GM19239 (cell line): ENCODE measurements around the gene PLA2G4A.

ENCODE experiments used
- DNase-seq: peaks from one replicate; pipeline ENCODE4 v3.0.0; 2011; ENCODE audit warnings: low spot score; ENCODE audit not compliant: insufficient read length
- FAIRE-seq: peaks from 2 replicates; lab custom pipeline; 2011; peaks lifted over from hg19 to GRCh38; lab: Jason Lieb, UNC

Gene PLA2G4A

DNA sequence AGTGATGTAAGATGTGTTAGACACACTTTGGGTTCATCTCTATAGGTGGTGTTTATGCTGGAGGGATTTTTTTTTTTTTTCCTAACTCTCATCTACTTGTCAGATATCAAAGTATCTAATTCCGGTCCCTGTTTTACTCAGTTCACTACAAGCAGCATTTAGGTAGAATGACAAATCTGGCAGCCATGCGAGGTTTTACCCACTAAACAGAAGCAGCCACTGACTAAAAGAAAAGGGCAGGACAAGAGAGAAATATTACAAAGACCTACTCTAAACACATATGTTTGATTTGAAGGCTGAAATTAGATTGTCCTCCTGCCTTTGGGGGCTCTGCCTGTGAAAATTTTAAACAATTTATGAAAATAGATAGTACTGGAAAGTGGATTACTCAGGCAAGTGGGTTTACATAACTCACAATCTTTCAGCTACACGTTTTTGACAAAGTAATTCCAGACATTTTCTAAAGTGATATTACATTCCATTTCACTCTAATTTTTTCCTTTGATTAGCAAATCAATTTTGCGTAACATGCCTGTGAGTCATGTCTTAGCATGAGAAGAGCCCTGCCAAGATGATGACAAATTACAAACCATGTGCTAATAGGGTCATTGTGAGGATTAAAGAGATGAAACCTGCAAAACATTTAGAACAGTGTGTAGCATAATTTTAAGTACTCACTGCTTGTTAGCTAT lies 172.6 kb downstream of the PLA2G4A start:
- no peak for DNase-seq
- no peak for FAIRE-seq

DNA sequence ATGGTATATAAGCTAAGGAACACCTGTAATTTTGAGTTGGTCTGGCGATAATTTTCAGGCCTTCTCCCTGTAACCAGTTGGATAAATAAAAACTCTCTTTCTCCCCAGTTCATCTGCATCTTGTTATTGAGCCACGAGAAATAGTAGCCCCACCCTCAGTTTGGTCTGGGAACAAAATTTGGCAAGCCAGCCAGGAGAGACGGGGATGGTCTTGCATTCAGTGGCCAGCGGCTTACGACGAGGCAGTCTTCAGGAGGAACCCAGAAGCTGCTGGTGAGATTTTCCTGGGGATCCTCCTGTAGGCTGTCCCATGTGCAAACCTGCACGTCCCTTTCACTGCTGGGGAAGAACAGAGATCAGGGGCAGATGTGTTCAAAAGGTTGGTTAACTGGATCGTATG lies 174.6 kb downstream of the PLA2G4A start:
- no peak for FAIRE-seq
- DNase-seq, result no peak

DNA sequence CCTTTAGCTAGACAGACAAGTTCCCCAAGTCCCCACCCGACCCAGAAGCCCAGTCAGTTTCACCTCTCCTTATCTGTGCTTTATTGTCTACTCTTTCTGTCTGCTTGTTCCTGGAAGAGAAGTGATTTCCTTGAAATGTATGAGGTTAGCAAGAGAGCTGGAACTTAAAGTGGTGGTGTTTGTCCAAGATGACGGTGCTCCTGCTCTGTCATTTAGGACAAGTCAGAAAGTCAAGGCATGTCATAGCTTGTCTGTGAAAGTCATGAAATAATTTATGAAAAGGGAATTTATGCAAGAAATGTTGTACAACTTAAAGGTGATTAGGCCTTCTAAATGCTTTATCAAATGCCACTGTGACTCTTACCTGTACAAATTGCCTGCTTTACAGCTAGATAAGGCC lies 178.1 kb downstream of the PLA2G4A start:
- DNase-seq, result no peak
- no peak for FAIRE-seq

DNA sequence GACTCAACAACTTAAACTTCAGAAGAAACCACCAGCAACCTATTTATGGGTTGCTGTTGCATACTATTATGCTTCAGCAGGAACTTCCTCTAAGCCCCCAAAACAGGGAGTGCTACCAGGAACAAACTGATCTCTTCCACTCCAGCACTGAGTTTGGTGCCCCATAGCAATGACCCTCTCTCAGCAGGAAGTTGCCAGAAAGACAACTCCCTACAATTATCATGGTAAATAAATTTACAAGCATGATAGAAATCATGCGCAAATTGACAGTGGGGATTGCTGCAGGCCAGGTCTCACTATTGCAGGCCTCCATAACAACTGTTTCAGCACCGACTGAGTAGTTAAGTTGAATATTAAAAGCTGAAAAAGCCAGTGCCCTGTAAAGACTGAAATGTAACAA lies 180.6 kb downstream of the PLA2G4A start:
- FAIRE-seq (no peak), DNase-seq (no peak)

DNA sequence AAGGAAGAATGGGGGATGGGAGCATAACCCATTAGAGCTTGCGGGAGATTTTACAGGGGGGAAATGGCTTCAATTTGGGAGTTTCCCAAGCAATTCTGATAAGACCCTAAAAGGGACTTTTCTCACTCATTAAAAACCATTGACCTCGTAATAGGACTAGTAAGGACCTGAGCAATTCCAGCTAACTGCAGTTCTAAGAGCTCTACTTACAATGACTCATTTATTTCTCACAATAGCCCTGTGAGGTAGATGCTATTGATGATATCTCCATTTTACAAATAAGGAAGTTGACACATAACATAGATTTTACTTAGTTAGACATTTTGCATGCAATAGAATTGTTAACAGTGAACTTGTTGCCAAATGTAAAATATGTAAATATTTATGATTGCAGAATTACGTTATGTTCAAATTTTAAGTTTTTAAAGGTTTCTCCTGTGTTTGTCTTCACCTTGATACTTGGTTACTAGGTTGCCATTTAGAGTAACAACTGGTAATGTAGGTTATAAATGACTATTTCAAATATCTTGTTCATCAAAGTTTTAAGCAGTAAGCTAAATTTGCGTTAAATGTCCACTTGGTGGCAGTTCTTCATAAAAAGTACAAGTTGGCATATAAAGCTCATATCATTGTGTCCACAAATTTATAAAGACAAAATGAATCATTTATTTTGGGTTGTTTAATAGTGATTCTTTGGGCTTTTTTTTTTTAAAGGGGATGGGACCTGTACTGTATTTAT lies 182.0 kb downstream of the PLA2G4A start:
- no peak for FAIRE-seq

DNA sequence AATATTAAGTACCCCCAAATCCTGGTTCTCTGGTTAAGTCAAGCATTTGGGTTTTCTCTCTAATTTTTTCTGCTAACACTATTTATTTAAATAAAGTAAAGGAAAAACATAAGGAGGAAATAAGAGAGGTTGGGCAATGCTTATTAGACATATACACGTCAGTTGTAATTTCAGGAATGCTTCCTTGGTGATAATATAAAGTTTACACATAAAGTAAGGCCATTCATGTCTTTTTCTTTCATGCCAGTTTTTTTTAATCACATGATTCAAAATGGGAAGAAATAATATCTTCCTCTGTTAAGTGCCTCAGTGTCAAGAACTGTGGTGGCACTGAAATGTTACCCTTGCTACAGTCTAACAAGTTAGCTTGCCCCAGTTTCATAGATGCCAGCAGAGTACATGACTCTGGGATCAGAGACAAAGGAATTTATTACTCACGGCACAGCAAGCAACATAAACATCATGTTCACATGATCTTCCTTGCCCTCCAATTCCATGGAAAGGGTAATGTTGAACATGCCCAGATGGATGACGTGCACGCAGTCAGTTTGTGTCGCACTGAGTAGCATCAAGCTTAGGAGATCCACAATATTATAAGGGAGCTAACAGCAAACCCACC lies 184.9 kb downstream of the PLA2G4A start:
- no peak for FAIRE-seq

More for the DNA sequence above, 182.0 kb downstream of the PLA2G4A start:
- no peak for DNase-seq

DNA sequence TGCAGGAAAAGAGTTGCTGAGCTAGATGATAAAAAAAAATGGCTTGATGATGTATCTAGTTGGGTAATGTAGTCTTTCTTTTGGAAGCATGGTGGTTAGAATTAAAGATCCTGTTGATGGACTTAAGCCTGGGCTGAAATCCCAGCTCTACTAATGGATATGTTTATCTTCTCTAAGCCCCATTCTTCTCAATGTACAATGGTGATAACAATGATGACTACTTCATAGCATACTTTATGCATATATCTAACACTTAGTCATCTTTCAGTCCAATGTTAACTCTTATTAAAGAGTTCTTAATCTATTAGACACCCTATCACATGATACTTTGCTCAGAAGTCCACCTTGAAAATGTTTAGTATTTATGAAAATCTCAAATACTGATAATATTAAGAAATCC lies 189.5 kb downstream of the PLA2G4A start:
- FAIRE-seq (no peak), DNase-seq (no peak)

More for the DNA sequence above, 184.9 kb downstream of the PLA2G4A start:
- no peak for DNase-seq

DNA sequence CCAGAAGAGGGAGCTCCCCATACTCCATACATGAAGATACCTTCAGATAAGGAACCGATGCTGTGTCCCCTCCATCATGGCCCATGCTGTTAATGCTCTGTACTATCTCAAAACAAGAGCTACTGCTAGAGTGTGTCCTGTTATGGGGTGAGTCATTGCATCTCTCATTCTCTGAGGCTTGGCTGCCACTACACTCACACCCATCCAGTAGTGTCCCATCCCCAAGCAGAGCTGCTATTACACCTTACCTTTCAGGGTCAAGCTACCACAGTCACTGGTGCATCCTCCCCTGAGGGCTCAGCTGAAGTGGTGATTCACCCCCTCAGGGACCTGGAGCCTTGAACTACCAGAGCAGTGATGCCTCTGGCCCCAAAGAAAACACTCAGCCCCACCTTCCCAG lies 198.5 kb downstream of the PLA2G4A start:
- no peak for DNase-seq
- no peak for FAIRE-seq

DNA sequence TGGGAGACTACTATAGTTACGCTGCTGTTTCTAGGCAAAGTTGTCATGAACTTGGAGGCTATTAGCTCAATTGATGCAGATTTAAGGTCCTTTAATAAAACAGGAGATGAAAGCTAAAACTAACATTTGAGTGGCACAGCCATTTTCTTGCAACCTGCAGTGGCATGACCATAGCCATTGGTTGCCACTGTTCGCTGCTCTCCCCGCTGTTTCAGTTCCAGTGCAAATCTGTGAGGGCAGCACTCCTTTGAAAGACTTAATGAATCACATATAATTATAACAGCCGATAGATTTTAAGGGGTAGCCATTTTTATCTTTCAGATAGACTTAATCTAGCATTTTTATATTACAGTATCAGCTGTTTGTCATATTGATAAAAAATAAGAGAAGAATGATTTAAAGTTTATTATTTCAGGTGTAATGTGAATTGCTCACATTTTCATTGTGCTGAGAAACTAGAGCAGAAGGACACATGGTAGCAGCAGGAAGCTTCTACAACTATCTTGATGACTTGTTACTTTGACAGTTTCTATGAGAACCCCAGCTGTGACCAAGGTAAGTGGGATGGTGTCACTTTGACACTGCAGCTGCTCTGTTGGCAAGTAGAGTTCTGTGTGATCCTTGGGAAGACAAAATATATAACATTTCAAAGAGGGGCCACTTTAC lies 203.7 kb downstream of the PLA2G4A start:
- DNase-seq (no peak), FAIRE-seq (no peak)

DNA sequence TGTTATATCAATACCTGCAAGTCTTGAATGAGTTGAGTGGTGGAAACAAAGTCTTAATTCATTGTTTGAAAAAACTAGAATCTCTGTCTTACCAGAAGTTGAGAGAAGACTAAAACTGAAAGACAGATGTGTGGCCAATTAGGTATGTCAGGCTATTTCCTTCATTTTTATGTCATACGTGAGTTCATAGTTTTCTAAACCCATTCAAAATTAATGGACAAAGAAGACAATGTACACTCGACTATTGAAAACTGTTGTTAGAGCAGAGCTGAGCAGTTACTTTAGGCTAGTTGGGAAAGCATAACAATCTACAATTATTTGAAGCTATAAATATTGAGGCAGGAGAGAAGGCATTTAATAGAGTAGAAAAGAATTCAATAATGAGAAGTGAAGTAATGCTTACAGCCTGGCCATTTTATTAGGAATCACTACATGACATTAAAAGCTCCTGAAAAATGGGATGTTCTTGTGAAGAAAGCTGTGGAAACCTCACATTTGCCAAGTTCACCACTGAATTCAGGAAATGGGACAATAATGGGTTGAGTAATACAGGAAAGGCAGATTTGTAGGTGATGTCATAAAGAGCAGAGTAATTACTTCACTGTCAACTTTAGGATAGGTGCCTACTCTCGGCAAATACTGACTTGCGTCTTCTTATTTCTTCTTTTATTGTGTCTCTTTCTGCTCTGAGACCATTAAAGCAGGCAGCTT lies 204.4 kb downstream of the PLA2G4A start:
- no peak for FAIRE-seq
- no peak for DNase-seq

DNA sequence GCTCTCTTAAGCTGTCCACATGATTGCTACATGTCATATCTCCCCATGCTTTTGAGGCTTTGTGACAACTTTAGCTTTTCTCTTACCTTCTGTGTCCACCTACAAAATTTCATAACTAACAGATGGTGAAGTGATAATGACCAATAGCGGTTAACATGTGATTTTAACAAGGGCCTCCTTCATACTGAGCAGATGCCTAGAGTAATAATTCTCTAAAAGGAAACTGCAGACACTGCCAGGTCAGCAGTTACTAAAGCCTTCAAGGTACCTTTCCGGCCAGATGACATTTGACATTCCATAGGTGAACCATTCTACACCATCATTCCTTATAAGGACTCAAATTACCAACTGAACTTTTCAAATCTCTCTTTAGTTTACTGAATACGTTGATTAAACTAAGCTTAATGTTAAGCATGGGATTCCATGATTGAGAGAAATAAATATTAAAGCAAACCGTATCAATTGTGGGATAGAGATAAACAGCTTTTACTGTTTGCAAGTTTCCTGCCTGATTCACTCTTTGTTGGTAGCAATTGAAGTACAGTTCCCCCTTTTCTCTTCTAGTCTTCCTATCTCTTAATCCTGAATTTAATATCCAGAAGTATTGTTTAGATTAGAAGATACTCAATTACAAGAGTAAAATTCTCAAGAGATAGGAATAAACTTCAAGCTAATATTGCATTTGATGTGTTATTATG lies 205.1 kb downstream of the PLA2G4A start:
- no peak for FAIRE-seq
- no peak for DNase-seq

DNA sequence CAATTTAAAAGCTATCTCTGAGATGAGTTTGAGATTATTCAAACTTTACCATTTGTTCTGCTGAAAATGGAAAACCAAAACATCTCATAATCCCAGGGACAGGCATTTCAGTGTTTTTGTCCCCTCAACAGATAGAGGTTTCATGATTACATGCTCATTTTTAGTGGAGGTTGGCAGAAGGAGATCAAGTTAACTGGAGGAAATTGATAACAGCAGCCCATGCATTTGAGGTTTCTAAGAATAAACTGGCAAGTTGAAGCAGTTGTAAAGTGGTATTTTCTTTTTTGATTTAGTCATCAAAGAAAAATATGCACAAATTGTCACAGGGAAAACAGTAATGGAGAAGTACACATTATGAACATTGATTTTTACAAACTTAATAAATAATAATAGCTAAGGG lies 205.8 kb downstream of the PLA2G4A start:
- FAIRE-seq (no peak), DNase-seq (no peak)

DNA sequence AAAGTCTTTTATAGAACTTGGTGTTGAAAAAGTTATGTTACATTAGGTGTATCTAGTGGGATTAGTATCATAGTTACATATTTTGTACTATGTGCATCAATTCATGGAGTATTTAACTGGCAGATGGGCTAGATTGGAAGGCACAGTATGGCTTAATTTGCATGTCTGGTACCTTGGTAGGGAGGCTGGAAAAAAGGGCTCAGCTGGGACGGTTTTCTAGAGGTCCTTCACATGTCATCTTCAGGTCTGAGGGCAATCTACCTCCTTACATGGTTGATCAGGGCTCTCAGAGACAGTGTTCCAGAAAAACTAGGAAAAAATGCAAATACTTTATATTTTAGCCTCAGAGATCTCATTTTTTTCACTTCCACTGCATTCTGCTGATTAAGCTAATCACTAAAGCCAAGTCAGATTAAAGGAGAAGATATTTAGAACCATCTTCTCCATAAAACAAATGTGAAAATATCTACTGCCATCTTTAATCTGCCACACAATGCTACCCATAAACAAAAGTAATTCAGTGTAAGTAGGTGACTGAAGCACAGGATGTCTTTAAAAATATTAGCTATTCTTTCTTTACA lies 209.3 kb downstream of the PLA2G4A start:
- FAIRE-seq, result no peak
- no peak for DNase-seq
